ENCODE measurements around the gene IL23R.

DNA sequence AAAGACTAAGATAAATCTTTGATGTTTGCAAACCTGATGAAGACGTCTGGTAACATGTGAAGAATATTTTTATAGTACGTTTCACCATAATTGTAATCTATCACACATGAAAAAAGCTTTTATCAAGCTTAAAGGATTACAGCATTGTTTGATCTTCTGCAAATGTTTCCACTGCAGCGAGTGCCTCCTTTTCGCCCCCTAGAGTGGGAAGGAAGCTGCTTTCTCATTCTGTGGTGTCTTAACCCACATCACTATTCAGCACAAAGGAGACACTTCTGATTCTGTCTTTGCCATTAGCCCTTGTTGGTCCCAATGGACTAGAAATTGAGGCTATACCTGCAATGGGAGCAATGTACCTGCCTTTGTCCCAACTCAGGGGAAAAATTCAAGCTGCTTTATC lies 95.4 kb downstream of the IL23R start:
- TF ChIP-seq POLR2A (IDR thresholded peaks at IDR 0.05) (no peak), CTCF (IDR thresholded peaks at IDR 0.05) (peak in 2 of 7 experiments; percentile 4 to 19)
